Common myeloid progenitor, CD34-positive (primary cell): Measurements from ENCODE around the gene KCNJ5. TPM values are rescaled to one million over a fixed set of nuclear protein-coding genes. Genes with fewer than 3 reads are reported as not detected.

ENCODE experiments used
- CTCF ChIA-PET: fragments of 350-600 bp; sonication (Branson Sonifier 250); formaldehyde crosslinking; loops from one replicate; lab custom pipeline; 2021; ENCODE audit warnings: antibody characterized with exemption; lab: Charles Lee
- POLR2A ChIA-PET: fragments of 350-600 bp; sonication (Branson Sonifier 250); formaldehyde crosslinking; loops from one replicate; lab custom pipeline; 2021; ENCODE audit warnings: antibody characterized with exemption; lab: Charles Lee
- DNase-seq, 3 donors: peaks; one replicate each; pipeline versions ENCODE4 v3.0.0 to v3.0.0-alpha.2; 2013
- H3K27ac ChIP-seq, 2 experiments: 1 replicate in 1 of 2; 2 replicates in 1 of 2; pipeline ENCODE4 v1.7.0; 2013; ENCODE audit warnings: inconsistent platforms in 2 of 2, low read length in 2 of 2, mild to moderate bottlenecking in 2 of 2, low read depth in 1 of 2, moderate library complexity in 1 of 2; ENCODE audit not compliant: severe bottlenecking in 2 of 2, insufficient read depth in 1 of 2, poor library complexity in 1 of 2
- H3K27me3 ChIP-seq, 5 experiments: replicated peaks in 2 of 5; 1 replicate in 3 of 5; 2 replicates in 2 of 5; pipeline versions ENCODE4 v1.6.1 to v1.7.0; 2013; ENCODE audit warnings: low read length in 4 of 5, mild to moderate bottlenecking in 2 of 5, moderate library complexity in 2 of 5, inconsistent platforms in 1 of 5; ENCODE audit not compliant: insufficient read depth in 5 of 5, control insufficient read depth in 4 of 5
- H3K36me3 ChIP-seq, 4 experiments: 1 replicate in 2 of 4; 2 replicates in 2 of 4; pipeline versions ENCODE4 v1.6.1 to v1.7.0; 2013; ENCODE audit warnings: low read length in 3 of 4, control low read depth in 1 of 4, mild to moderate bottlenecking in 1 of 4; ENCODE audit not compliant: control insufficient read depth in 4 of 4, insufficient read depth in 4 of 4
- H3K4me1 ChIP-seq, 4 experiments: 1 replicate in 3 of 4; 2 replicates in 1 of 4; pipeline versions ENCODE4 v1.6.1 to v1.7.1; 2013; ENCODE audit warnings: low read length in 3 of 4, mild to moderate bottlenecking in 3 of 4, control low read depth in 1 of 4, inconsistent platforms in 1 of 4, moderate library complexity in 1 of 4; ENCODE audit not compliant: control insufficient read depth in 4 of 4, insufficient read depth in 4 of 4; ENCODE audit errors: control extremely low read depth in 1 of 4
- H3K4me3 ChIP-seq, 7 experiments: 1 replicate in 4 of 7; 2 replicates in 3 of 7; pipeline versions ENCODE4 v1.5.1 to v1.7.0; 2013; ENCODE audit warnings: mild to moderate bottlenecking in 7 of 7, low read length in 6 of 7, moderate library complexity in 6 of 7, inconsistent platforms in 2 of 7, low read depth in 2 of 7, control low read depth in 1 of 7; ENCODE audit not compliant: insufficient read depth in 4 of 7, control insufficient read depth in 1 of 7; ENCODE audit errors: extremely low read depth in 1 of 7
- H3K9me3 ChIP-seq, 5 experiments: 1 replicate in 4 of 5; 2 replicates in 1 of 5; pipeline versions ENCODE4 v1.6.1 to v1.7.1; 2013; ENCODE audit warnings: low read length in 4 of 5, mild to moderate bottlenecking in 2 of 5, inconsistent platforms in 1 of 5, low read depth in 1 of 5, moderate library complexity in 1 of 5; ENCODE audit not compliant: control insufficient read depth in 4 of 5, insufficient read depth in 2 of 5; ENCODE audit errors: control extremely low read depth in 1 of 5
- WGBS: methylation state at CpG from one replicate; pipeline ENCODE4 v1.1.5; 2013; ENCODE audit not compliant: insufficient coverage; 5-methylcytosine and 5-hydroxymethylcytosine counted together
- polyA plus RNA-seq: library from polyadenylated mRNA; unstranded; fragments of 120-200 nt; gene quantifications from one replicate; pipeline ENCODE4 v1.2.1, GENCODE V29; 2013

Gene KCNJ5
- polyA plus RNA-seq = 0.13 TPM

- peak in 2 of 3 donors; percentile 51 to 68 for DNase-seq
- Histone ChIP-seq H3K36me3 (no peaks in the 10 kb centered on the region), H3K4me1 (peaks cover 0 to 37% (median 21%) of the 10 kb centered on the region in 4 experiments), H3K9me3 (peaks cover 0 to 2% (median 0%) of the 10 kb centered on the region in 5 experiments), H3K27ac (no peak within 1 kb of the TSS), H3K27me3 (peaks cover 3 to 71% (median 45%) of the 10 kb centered on the region in 5 experiments), H3K4me3 (peak within 1 kb of the TSS in 6 of 7 experiments; percentile 15 to 69 (median 53))
- ChIA-PET POLR2A (no interaction called here), CTCF (interaction anchor here (0.8 to 13.0 kb wide), 6 partner anchors 11 to 57 kb away, joined by 3 to 640 read pairs (median 4); partner anchors contain the start of gene TP53AIP1)
- under 1% methylated on average over 61 of the region's 85 CpGs for WGBS
These were observed at the start of gene KCNJ5 for GRCh38 chr11:128890543-128891368. KCNJ5 (plus strand) TSS chr11:128891356; CDS start chr11:128911274, 19,918 bp downstream.

- no peak overlapping the region for H3K27ac ChIP-seq
- H3K4me3 ChIP-seq = no peak overlapping the region
- H3K27me3 ChIP-seq = no peaks in the 10 kb centered on the region
- POLR2A ChIA-PET = no interaction called here
- WGBS = 93% methylated on average over 3 of the region's 7 CpGs
- no peaks in the 10 kb centered on the region for H3K9me3 ChIP-seq
- peak in 1 of 3 donors; percentile 24 for DNase-seq
- CTCF ChIA-PET = interaction anchor here (1.1 to 9.6 kb wide), 2 partner anchors 15 to 683 kb away, joined by 3 to 53 read pairs; no protein-coding TSS in a partner anchor
- H3K4me1 ChIP-seq = peaks cover 4 to 22% (median 9%) of the 10 kb centered on the region in 4 experiments
- H3K36me3 ChIP-seq = no peaks in the 10 kb centered on the region
These were observed 49.6 kb upstream of the KCNJ5 start for GRCh38 chr11:128841461-128842072.

GRCh38 chr11:128843198-128843785, 47.9 kb upstream of the KCNJ5 start:
- Histone ChIP-seq H3K9me3 (no peaks in the 10 kb centered on the region), H3K4me1 (peaks cover 0 to 10% (median 5%) of the 10 kb centered on the region in 4 experiments), H3K36me3 (no peaks in the 10 kb centered on the region), H3K27ac (no peak overlapping the region), H3K27me3 (no peaks in the 10 kb centered on the region), H3K4me3 (no peak overlapping the region)
- CTCF ChIA-PET = interaction anchor here (4.3 to 9.6 kb wide), 2 partner anchors 12 to 13 kb away, joined by 28 to 53 read pairs; no protein-coding TSS in a partner anchor
- POLR2A ChIA-PET = no interaction called here
- DNase-seq = peak in 2 of 3 donors; percentile 61 to 62
- 100% methylated on average over 1 of the region's 2 CpGs for WGBS

GRCh38 chr11:128845334-128845780, 45.8 kb upstream of the KCNJ5 start:
- Histone ChIP-seq H3K36me3 (no peaks in the 10 kb centered on the region), H3K4me3 (no peak overlapping the region), H3K4me1 (peaks cover 0 to 10% (median 5%) of the 10 kb centered on the region in 4 experiments), H3K27me3 (no peaks in the 10 kb centered on the region), H3K9me3 (no peaks in the 10 kb centered on the region), H3K27ac (no peak overlapping the region)
- ChIA-PET POLR2A (no interaction called here), CTCF (interaction anchor here (0.9 to 9.6 kb wide), 7 partner anchors 10 to 688 kb away, joined by 3 to 53 read pairs (median 5); no protein-coding TSS in a partner anchor)
- peak; percentile 33 to 85 (median 74) for DNase-seq
- WGBS = 33% methylated on average over 1 of the region's 2 CpGs

- H3K9me3 ChIP-seq = no peaks in the 10 kb centered on the region
- no peaks in the 10 kb centered on the region for H3K27me3 ChIP-seq
- H3K27ac ChIP-seq = no peak overlapping the region
- DNase-seq = no peak
- ChIA-PET CTCF (interaction anchor here (1.3 to 9.6 kb wide), 5 partner anchors 9 to 689 kb away, joined by 4 to 53 read pairs (median 5); no protein-coding TSS in a partner anchor), POLR2A (no interaction called here)
- H3K4me1 ChIP-seq = peaks cover 0 to 10% (median 5%) of the 10 kb centered on the region in 4 experiments
- no peak overlapping the region for H3K4me3 ChIP-seq
- 100% methylated on average over 4 of the region's 4 CpGs for WGBS
- H3K36me3 ChIP-seq = no peaks in the 10 kb centered on the region
These were observed 44.2 kb upstream of the KCNJ5 start for GRCh38 chr11:128846985-128847384.

GRCh38 chr11:128848815-128849455, 42.2 kb upstream of the KCNJ5 start:
- peaks cover 0 to 10% (median 4%) of the 10 kb centered on the region in 4 experiments for H3K4me1 ChIP-seq
- peak; percentile 52 to 71 (median 70) for DNase-seq
- ChIA-PET POLR2A (no interaction called here), CTCF (interaction anchor here (0.7 to 9.6 kb wide), 17 partner anchors 7 to 819 kb away, joined by 3 to 53 read pairs (median 5); partner anchors contain the start of gene KCNJ1)
- H3K27me3 ChIP-seq = no peaks in the 10 kb centered on the region
- no peak overlapping the region for H3K4me3 ChIP-seq
- 10% methylated on average over 4 of the region's 10 CpGs for WGBS
- no peak overlapping the region for H3K27ac ChIP-seq
- no peaks in the 10 kb centered on the region for H3K36me3 ChIP-seq
- no peaks in the 10 kb centered on the region for H3K9me3 ChIP-seq
